ENCODE data around the gene CDYL. TPM values are rescaled to one million over a fixed set of nuclear protein-coding genes. Genes with fewer than 3 reads are reported as not detected.

Gene CDYL
- polyA plus RNA-seq, 1 experiment: 26.6 TPM

DNA sequence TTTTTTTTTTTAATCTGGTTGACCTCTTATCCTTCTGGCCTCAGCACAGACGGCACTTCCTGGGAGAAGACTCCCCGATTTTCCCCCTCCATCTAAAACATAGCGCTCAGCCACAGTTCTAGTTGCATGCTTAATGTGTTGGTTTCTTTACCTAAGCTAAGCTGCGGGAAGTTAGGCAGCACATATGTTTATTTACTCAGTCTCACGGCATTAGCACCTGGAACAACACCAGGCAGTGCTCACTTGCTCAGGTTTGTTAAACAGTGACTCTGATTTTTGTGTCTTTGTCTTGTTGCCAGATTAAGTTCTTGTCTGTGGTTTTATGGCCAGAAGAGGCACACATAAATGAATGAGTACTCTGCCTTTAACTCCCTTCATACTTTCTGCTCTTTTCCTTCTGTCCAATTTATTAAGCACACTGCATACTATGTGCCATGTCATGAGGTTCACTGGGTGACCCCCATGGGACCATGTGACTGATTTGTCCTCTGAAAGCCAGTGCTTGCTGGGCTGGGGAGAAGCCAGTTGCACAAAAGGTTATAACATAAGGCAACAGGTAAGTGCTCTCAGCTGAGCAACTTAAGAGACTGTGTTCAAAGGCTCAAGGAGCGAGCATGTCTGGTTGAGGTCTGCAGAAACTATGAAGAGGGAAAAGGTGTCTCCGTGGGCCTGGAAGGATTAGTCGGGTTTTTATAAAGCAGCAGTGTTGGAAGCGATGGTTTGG, 134.0 kb downstream of the CDYL start:
- H3K27ac ChIP-seq (ENCODE audit: low read depth, low read length): no peak overlapping the region
- ChIA-PET POLR2A (no interaction called here), CTCF (no interaction called here)
- no peak for TF ChIP-seq CTCF (IDR thresholded peaks at IDR 0.05; ENCODE audit: low read depth, low read length)
- no peak for DNase-seq (ENCODE audit: low read depth, low spot score)
- H3K27me3 ChIP-seq (ENCODE audit: control insufficient read depth, insufficient read depth, low read length): no peaks in the 10 kb centered on the region
- H3K4me3 ChIP-seq (ENCODE audit: low read depth, low read length): no peak overlapping the region
- no peaks in the 10 kb centered on the region for H3K9me3 ChIP-seq (ENCODE audit: control insufficient read depth, insufficient read depth, low read length)

DNA sequence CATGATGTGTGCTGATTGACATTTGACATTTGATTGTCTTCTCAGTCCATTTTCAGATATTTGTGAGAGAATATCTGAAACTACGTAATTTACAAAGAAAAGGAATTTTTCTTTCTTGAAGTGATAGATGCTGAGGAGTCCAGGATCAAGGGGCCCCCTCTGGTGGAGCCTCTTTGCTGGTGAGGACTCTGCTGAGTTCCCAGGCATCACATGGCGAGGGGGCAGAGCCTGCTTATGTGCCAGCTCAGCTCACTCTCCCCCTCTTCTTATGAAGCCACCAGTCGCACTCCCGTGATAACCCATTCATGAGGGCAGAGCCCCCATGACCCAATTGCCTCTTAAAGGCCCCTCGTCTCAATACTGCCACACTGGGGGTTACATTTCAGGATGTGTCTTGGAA, 136.4 kb downstream of the CDYL start:
- no peaks in the 10 kb centered on the region for H3K27me3 ChIP-seq (ENCODE audit: control insufficient read depth, insufficient read depth, low read length)
- H3K27ac ChIP-seq (ENCODE audit: low read depth, low read length): no peak overlapping the region
- no peak for TF ChIP-seq CTCF (IDR thresholded peaks at IDR 0.05; ENCODE audit: low read depth, low read length)
- POLR2A ChIA-PET: no interaction called here
- CTCF ChIA-PET: no interaction called here
- no peak for DNase-seq (ENCODE audit: low read depth, low spot score)
- H3K9me3 ChIP-seq (ENCODE audit: control insufficient read depth, insufficient read depth, low read length): no peaks in the 10 kb centered on the region
- H3K4me3 ChIP-seq (ENCODE audit: low read depth, low read length): no peak overlapping the region

GRCh38 chr6:4913705-4914419, 137.7 kb downstream of the CDYL start:
- ChIA-PET CTCF (no interaction called here), POLR2A (interaction anchor here (1.4 kb wide), 1 partner anchor 28 kb away, joined by 6 read pairs; no protein-coding TSS in a partner anchor)
- TF ChIP-seq CTCF (IDR thresholded peaks at IDR 0.05; ENCODE audit: low read depth, low read length): no peak
- H3K27me3 ChIP-seq (ENCODE audit: control insufficient read depth, insufficient read depth, low read length): no peaks in the 10 kb centered on the region
- no peaks in the 10 kb centered on the region for H3K9me3 ChIP-seq (ENCODE audit: control insufficient read depth, insufficient read depth, low read length)
- H3K4me3 ChIP-seq (ENCODE audit: low read depth, low read length): no peak overlapping the region
- no peak for DNase-seq (ENCODE audit: low read depth, low spot score)
- peak overlapping the region; percentile 4 for H3K27ac ChIP-seq (ENCODE audit: low read depth, low read length)

- H3K27ac ChIP-seq (ENCODE audit: low read depth, low read length): peak overlapping the region; percentile 43
- TF ChIP-seq CTCF (IDR thresholded peaks at IDR 0.05; ENCODE audit: low read depth, low read length): no peak
- no peaks in the 10 kb centered on the region for H3K27me3 ChIP-seq (ENCODE audit: control insufficient read depth, insufficient read depth, low read length)
- H3K9me3 ChIP-seq (ENCODE audit: control insufficient read depth, insufficient read depth, low read length): no peaks in the 10 kb centered on the region
- DNase-seq (ENCODE audit: low read depth, low spot score): peak; percentile 49
- H3K4me3 ChIP-seq (ENCODE audit: low read depth, low read length): peak overlapping the region; percentile 15; the same call in 1 of the 2 replicates
- ChIA-PET POLR2A (interaction anchor here (1.4 kb wide), 1 partner anchor 28 kb away, joined by 6 read pairs; no protein-coding TSS in a partner anchor), CTCF (no interaction called here)
Observed at GRCh38 chr6:4914420-4915159, 138.4 kb downstream of the CDYL start.

Measured in AG04450 (cell line).